Heart left ventricle (tissue), 13 donors: ENCODE measurements around the gene RABGGTA.

Experiments
- CTCF ChIP-seq, 12 donors: fragments of 200-600 bp; sonication (generic) in 4 of 12; IDR thresholded peaks; one replicate each; pipeline versions ENCODE4 v1.5.0 to v1.8.0; 2018 to 2022; ENCODE audit warnings: antibody characterized with exemption in 12 of 12, mild to moderate bottlenecking in 5 of 12
- POLR2A ChIP-seq, 2 donors: fragments of 450-650 bp; IDR thresholded peaks; one replicate each; pipeline ENCODE4 v1.6.1; 2017; ENCODE audit warnings: antibody characterized with exemption in 2 of 2, mild to moderate bottlenecking in 2 of 2, moderate library complexity in 2 of 2
- donor health status: ischemic (EF 13 %, LVEDD 7.1; RV severe dilation, severe dysfunction).
- donor health status: DM: no; HTN: yes; CAD: no.
- donor health status: DM: no; HTN: no; CAD: no.
- donor health status: ischemic (EF 25% LVEDD 6.9; RV normal size, moderate dysfunction).
- donor health status: ischemic (EF 25% LVEDD 5.7; RV mildly dilated, moderate dysfunction).
- donor health status: ischemic (EF 35%, LVEDD 5.7; RV mildly dilated, moderate dysfunction).
- donor health status: nonischemic (EF 11% LVEDD 7.7; RV severe dilation, severe dysfunction).
- donor health status: DM: yes; HTN: yes; CAD: no.
- donor health status: PGD.
- donor health status: ischemic (EF 29% LVEDD 5.4; RV normal size, mild dysfunction).
- donor health status: nonischemic (EF 23%, LVEDD 6.1; RV moderate dilation, normal function).

GRCh38 chr14:24228902-24229301 lies 42.5 kb downstream of the RABGGTA start:
- TF ChIP-seq CTCF (IDR thresholded peaks at IDR 0.05) (no peak), POLR2A (IDR thresholded peaks at IDR 0.05) (no peak)
